K562 (cell line): ENCODE results near the gene SPOCK3. TPM values are rescaled to one million over a fixed set of nuclear protein-coding genes. Genes with fewer than 3 reads are reported as not detected.

Source experiments
- ATAC-seq: fragments of 200-7000 bp; cut with Tn5 transposase; 3 replicates; pipeline ENCODE4 v1.9.1; 2020; ENCODE audit warnings: moderate library complexity
- BruUV-seq: library from RNA; stranded (reverse); fragments of 400-500 nt; replicated peaks from 2 replicates; lab custom pipeline; 2021; lab: Mats Ljungman, UMichigan
- CTCF ChIA-PET: fragments of 300-600 bp; formaldehyde crosslinking; extraction: SDS; loops from one replicate; lab custom pipeline; 2021; ENCODE audit warnings: low intra/inter-chr PET ratio; lab: Yijun Ruan, JAX
- POLR2A ChIA-PET: fragments of 300-600, 350-650 bp; sonication (Branson Sonifier 250); formaldehyde crosslinking; extraction: SDS; loops from one replicate; lab custom pipeline; 2021; ENCODE audit warnings: antibody characterized with exemption, inconsistent platforms; lab: Yijun Ruan, JAX
- DNase-seq, 4 experiments: peaks; one replicate each; pipeline versions ENCODE4 v3.0.0 to v3.0.0-alpha.2; 2011 to 2018; ENCODE audit warnings: low spot score in 3 of 4, mixed read lengths in 3 of 4; ENCODE audit errors: extremely low read depth in 1 of 4
- FAIRE-seq: peaks from 2 replicates; lab custom pipeline; 2011; peaks lifted over from hg19 to GRCh38; lab: Jason Lieb, UNC
- H2AFZ ChIP-seq: 2 replicates; pipeline ENCODE4 v1.6.0; 2011; ENCODE audit warnings: low read depth, low read length, control low read depth, inconsistent platforms
- H3K27ac ChIP-seq: fragments of 200-600 bp; 3 replicates; pipeline ENCODE4 v1.8.0; 2011; ENCODE audit warnings: low read depth, mild to moderate bottlenecking, control low read depth, inconsistent platforms, low read length, moderate library complexity, mixed read lengths; ENCODE audit errors: extremely low read depth
- H3K27me3 ChIP-seq, 2 experiments: fragments of 300-600 bp in 1 of 2; 2 replicates in 1 of 2; 3 replicates in 1 of 2; pipeline versions ENCODE4 v1.6.0 to v1.8.0; 2011; ENCODE audit warnings: inconsistent platforms in 2 of 2, low read length in 2 of 2, mild to moderate bottlenecking in 1 of 2, mixed read lengths in 1 of 2, moderate library complexity in 1 of 2; ENCODE audit not compliant: control insufficient read depth in 2 of 2, insufficient read depth in 2 of 2
- H3K36me3 ChIP-seq: fragments of 300-600 bp; 3 replicates; pipeline ENCODE4 v1.8.0; 2011; ENCODE audit warnings: mild to moderate bottlenecking, low read length, inconsistent platforms; ENCODE audit not compliant: control insufficient read depth, insufficient read depth
- H3K4me1 ChIP-seq, 2 experiments: fragments of 200-600 bp in 1 of 2; replicated peaks in 1 of 2; 2 replicates in 1 of 2; 3 replicates in 1 of 2; pipeline versions ENCODE4 v1.5.1 to v1.8.0; 2011; ENCODE audit warnings: inconsistent platforms in 2 of 2, low read length in 2 of 2, mild to moderate bottlenecking in 1 of 2, mixed read lengths in 1 of 2, moderate library complexity in 1 of 2; ENCODE audit not compliant: control insufficient read depth in 2 of 2, insufficient read depth in 2 of 2
- H3K4me2 ChIP-seq: 2 replicates; pipeline ENCODE4 v1.6.1; 2011; ENCODE audit warnings: low read length, control low read depth, inconsistent platforms, mixed read lengths; ENCODE audit not compliant: insufficient read depth
- H3K4me3 ChIP-seq: fragments of 200-600 bp; sonication (generic), shearing (Covaris generic); 2 replicates; pipeline ENCODE4 v1.5.1; 2016; ENCODE audit warnings: control low read depth, inconsistent platforms
- H3K79me2 ChIP-seq: fragments of 200-600 bp; 3 replicates; pipeline ENCODE4 v1.8.0; 2011; ENCODE audit warnings: low read length, inconsistent platforms; ENCODE audit not compliant: control insufficient read depth, insufficient read depth
- H3K9ac ChIP-seq, 2 experiments: 2 replicates each; pipeline versions ENCODE4 v1.6.0 to v1.6.1; 2011; ENCODE audit warnings: low read depth in 2 of 2, low read length in 2 of 2, control low read depth in 1 of 2, inconsistent platforms in 1 of 2, mild to moderate bottlenecking in 1 of 2, mixed read lengths in 1 of 2; ENCODE audit not compliant: insufficient read depth in 1 of 2
- H3K9me1 ChIP-seq: one replicate; pipeline ENCODE4 v1.6.0; 2011; ENCODE audit warnings: inconsistent platforms, mild to moderate bottlenecking, low read length, moderate library complexity; ENCODE audit not compliant: control insufficient read depth, insufficient read depth
- H3K9me3 ChIP-seq: replicated peaks from 2 replicates; pipeline ENCODE4 v1.5.1; 2011; ENCODE audit warnings: low read depth, low read length, inconsistent platforms; ENCODE audit not compliant: control insufficient read depth, insufficient read depth
- H4K20me1 ChIP-seq: replicated peaks from 2 replicates; pipeline ENCODE4 v1.6.1; 2011; ENCODE audit warnings: low read length, inconsistent platforms, mixed read lengths; ENCODE audit not compliant: control insufficient read depth, insufficient read depth
- CHD2 ChIP-seq: IDR thresholded peaks from 2 replicates; pipeline ENCODE4 v1.6.1; 2011; ENCODE audit warnings: low read depth, low read length
- GABPB2 ChIP-seq: fragments of 250-450 bp; sonication (Bioruptor Pico); conservative IDR thresholded peaks from 2 replicates; pipeline ENCODE4 v1.5.1; 2021; ENCODE audit warnings: mild to moderate bottlenecking
- MBD2 ChIP-seq: sonication (generic); IDR thresholded peaks from 2 replicates; pipeline ENCODE4 v1.6.1; 2016; ENCODE audit warnings: low read depth, borderline replicate concordance
- TARDBP ChIP-seq: fragments of 450-650 bp; IDR thresholded peaks from 2 replicates; pipeline ENCODE4 v1.6.1; 2016
- THRAP3 ChIP-seq: fragments of 450-650 bp; IDR thresholded peaks from 2 replicates; pipeline ENCODE4 v1.6.1; 2016; ENCODE audit warnings: mild to moderate bottlenecking, inconsistent platforms, borderline replicate concordance
- ZC3H11A ChIP-seq: IDR thresholded peaks from 2 replicates; pipeline ENCODE4 v1.6.1; 2012; ENCODE audit warnings: low read depth, low read length, improper control_type of control experiment
- ZNF274 ChIP-seq: IDR thresholded peaks from 2 replicates; pipeline ENCODE4 v1.6.1; 2011; ENCODE audit warnings: low read depth, mild to moderate bottlenecking, low read length, moderate library complexity, borderline replicate concordance
- ZNF311 ChIP-seq: fragments of 250-450 bp; sonication (Bioruptor Pico); IDR thresholded peaks from 2 replicates; pipeline ENCODE4 v1.4.0; 2020; ENCODE audit warnings: mild to moderate bottlenecking, moderate library complexity
- ZNF384 ChIP-seq: IDR thresholded peaks from 2 replicates; pipeline ENCODE4 v1.6.1; 2012; ENCODE audit warnings: low read depth, low read length, improper control_type of control experiment
- WGBS: fragments of 100-300 bp; shearing (Covaris generic); methylation state at CpG from one replicate; pipeline ENCODE4 v1.1.6; 2016; ENCODE audit warnings: low coverage, mixed read lengths; ENCODE audit not compliant: insufficient coverage; ENCODE audit errors: missing lambda C conversion rate; 5-methylcytosine and 5-hydroxymethylcytosine counted together
- in situ Hi-C: fragments of 300-500 bp; cut with MboI; formaldehyde crosslinking; loops from 4 replicates; pipeline ENCODE4 v1.15.0; 2018; ENCODE audit warnings: inconsistent platforms, mixed read lengths
- intact Hi-C: fragments of 100-400 bp; cut with micrococcal nuclease; formaldehyde crosslinking; loops from 2 replicates; pipeline ENCODE4 v1.14.2; 2022
- polyA plus RNA-seq, 8 experiments: library from polyadenylated mRNA; depleted of rRNA in 4 of 8; stranded (reverse) in 5 of 8; unstranded in 3 of 8; fragments of >200 nt; fragmentation: Nextera tagmentation in 2 of 8; fragmentation: Illumina TruSeq in 1 of 8; extraction: Ambion mirVana in 2 of 8; extraction: Trizol in 1 of 8; gene quantifications; 2 replicates each; pipeline versions ENCODE4 v1.2.1 to v1.2.3, GENCODE V29; 2011 to 2014; ENCODE audit warnings: inconsistent platforms in 1 of 8, missing spikeins in 1 of 8
- total RNA-seq, 7 experiments: library from RNA; depleted of rRNA in 6 of 7; stranded (reverse); fragments of >200 nt in 6 of 7; fragmentation: Illumina TruSeq in 2 of 7; extraction: Trizol in 2 of 7; gene quantifications; 2 replicates each; pipeline versions ENCODE4 v1.2.1 to v1.2.3, GENCODE V29; 2011 to 2021; ENCODE audit warnings: low replicate concordance in 1 of 7
- TF ChIP-seq, protein P1 (sequence below): sonication (generic); formaldehyde crosslinking; IDR thresholded peaks from 2 replicates; pipeline ENCODE4 v1.8.1; 2023; ENCODE audit warnings: mild to moderate bottlenecking, missing genetic modification reagents
- TF ChIP-seq, protein P2 (sequence below): fragments of 450-650 bp; IDR thresholded peaks from 2 replicates; pipeline ENCODE4 v1.6.1; 2017; ENCODE audit warnings: antibody characterized with exemption, mild to moderate bottlenecking
- TF ChIP-seq, protein P3 (sequence below): sonication (generic); formaldehyde crosslinking; IDR thresholded peaks from 2 replicates; pipeline ENCODE4 v1.8.0; 2023; ENCODE audit warnings: mild to moderate bottlenecking, missing genetic modification reagents
- TF ChIP-seq, protein P4 (sequence below): fragments of 250-450 bp; sonication (Bioruptor Pico); IDR thresholded peaks from 2 replicates; pipeline ENCODE4 v1.8.0; 2021; ENCODE audit warnings: moderate library complexity, mild to moderate bottlenecking, inconsistent platforms
- TF ChIP-seq, protein P5 (sequence below): fragments of 250-450 bp; sonication (Bioruptor Pico); IDR thresholded peaks from 2 replicates; pipeline ENCODE4 v1.9.0; 2021; ENCODE audit warnings: mild to moderate bottlenecking

The SPOCK3 gene
- total and polyA plus RNA-seq, 9 of the 15 experiments (the other 6 are each of a cell fraction or from before 2014, with no cell fraction given): not detected

DNA sequence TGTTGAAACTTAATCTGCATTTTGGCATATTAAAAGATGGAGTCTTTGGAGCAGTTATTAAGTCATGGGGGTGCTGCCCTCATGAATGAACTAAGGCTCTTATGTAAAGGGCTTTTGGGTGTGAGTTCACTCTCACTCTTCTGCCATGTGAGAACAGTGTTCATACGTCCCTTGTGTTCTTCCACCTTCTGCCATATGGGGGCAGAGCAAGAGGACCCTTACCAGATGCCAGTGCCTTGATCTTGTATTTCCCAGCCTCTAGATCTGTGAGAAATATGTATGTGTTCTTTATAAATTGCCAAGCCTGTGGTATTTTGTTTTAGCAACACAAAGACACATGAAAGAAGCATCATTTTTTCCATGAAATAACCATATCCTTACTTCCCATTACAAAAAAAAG lies 213.9 kb downstream of the SPOCK3 start:
- ChIA-PET POLR2A (no interaction called here), CTCF (no interaction called here)
- Histone ChIP-seq H3K27me3 (no peaks in the 10 kb centered on the region), H3K36me3 (no peaks in the 10 kb centered on the region), H3K9ac (no peak overlapping the region), H2AFZ (no peak overlapping the region), H3K9me1 (no peaks in the 10 kb centered on the region), H3K27ac (no peak overlapping the region), H3K4me1 (no peaks in the 10 kb centered on the region), H3K9me3 (no peaks in the 10 kb centered on the region), H3K4me3 (no peak overlapping the region), H3K4me2 (no peak overlapping the region), H3K79me2 (no peaks in the 10 kb centered on the region), H4K20me1 (no peaks in the 10 kb centered on the region)
- FAIRE-seq: no peak
- no peak for DNase-seq
- no TSS peak for BruUV-seq
- no peak for ATAC-seq
- in situ Hi-C loops: no loop called here
- WGBS: 0% methylated on average over 1 of the region's 1 CpG
- intact Hi-C loops: no loop called here
- TF ChIP-seq CHD2 (no peak), GABPB2 (no peak), MBD2 (no peak), TARDBP (no peak), ZNF311 (CRISPR knock-in tag) (no peak), ZC3H11A (no peak), ZNF384 (no peak), ZNF274 (no peak), THRAP3 (no peak)
- TF ChIP-seq, protein P1, sequence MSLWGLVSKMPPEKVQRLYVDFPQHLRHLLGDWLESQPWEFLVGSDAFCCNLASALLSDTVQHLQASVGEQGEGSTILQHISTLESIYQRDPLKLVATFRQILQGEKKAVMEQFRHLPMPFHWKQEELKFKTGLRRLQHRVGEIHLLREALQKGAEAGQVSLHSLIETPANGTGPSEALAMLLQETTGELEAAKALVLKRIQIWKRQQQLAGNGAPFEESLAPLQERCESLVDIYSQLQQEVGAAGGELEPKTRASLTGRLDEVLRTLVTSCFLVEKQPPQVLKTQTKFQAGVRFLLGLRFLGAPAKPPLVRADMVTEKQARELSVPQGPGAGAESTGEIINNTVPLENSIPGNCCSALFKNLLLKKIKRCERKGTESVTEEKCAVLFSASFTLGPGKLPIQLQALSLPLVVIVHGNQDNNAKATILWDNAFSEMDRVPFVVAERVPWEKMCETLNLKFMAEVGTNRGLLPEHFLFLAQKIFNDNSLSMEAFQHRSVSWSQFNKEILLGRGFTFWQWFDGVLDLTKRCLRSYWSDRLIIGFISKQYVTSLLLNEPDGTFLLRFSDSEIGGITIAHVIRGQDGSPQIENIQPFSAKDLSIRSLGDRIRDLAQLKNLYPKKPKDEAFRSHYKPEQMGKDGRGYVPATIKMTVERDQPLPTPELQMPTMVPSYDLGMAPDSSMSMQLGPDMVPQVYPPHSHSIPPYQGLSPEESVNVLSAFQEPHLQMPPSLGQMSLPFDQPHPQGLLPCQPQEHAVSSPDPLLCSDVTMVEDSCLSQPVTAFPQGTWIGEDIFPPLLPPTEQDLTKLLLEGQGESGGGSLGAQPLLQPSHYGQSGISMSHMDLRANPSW (CRISPR knock-in tag): no peak
- TF ChIP-seq, protein P2, sequence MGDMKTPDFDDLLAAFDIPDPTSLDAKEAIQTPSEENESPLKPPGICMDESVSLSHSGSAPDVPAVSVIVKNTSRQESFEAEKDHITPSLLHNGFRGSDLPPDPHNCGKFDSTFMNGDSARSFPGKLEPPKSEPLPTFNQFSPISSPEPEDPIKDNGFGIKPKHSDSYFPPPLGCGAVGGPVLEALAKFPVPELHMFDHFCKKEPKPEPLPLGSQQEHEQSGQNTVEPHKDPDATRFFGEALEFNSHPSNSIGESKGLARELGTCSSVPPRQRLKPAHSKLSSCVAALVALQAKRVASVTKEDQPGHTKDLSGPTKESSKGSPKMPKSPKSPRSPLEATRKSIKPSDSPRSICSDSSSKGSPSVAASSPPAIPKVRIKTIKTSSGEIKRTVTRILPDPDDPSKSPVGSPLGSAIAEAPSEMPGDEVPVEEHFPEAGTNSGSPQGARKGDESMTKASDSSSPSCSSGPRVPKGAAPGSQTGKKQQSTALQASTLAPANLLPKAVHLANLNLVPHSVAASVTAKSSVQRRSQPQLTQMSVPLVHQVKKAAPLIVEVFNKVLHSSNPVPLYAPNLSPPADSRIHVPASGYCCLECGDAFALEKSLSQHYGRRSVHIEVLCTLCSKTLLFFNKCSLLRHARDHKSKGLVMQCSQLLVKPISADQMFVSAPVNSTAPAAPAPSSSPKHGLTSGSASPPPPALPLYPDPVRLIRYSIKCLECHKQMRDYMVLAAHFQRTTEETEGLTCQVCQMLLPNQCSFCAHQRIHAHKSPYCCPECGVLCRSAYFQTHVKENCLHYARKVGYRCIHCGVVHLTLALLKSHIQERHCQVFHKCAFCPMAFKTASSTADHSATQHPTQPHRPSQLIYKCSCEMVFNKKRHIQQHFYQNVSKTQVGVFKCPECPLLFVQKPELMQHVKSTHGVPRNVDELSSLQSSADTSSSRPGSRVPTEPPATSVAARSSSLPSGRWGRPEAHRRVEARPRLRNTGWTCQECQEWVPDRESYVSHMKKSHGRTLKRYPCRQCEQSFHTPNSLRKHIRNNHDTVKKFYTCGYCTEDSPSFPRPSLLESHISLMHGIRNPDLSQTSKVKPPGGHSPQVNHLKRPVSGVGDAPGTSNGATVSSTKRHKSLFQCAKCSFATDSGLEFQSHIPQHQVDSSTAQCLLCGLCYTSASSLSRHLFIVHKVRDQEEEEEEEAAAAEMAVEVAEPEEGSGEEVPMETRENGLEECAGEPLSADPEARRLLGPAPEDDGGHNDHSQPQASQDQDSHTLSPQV: no peak
- TF ChIP-seq, protein P3, sequence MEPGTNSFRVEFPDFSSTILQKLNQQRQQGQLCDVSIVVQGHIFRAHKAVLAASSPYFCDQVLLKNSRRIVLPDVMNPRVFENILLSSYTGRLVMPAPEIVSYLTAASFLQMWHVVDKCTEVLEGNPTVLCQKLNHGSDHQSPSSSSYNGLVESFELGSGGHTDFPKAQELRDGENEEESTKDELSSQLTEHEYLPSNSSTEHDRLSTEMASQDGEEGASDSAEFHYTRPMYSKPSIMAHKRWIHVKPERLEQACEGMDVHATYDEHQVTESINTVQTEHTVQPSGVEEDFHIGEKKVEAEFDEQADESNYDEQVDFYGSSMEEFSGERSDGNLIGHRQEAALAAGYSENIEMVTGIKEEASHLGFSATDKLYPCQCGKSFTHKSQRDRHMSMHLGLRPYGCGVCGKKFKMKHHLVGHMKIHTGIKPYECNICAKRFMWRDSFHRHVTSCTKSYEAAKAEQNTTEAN (CRISPR knock-in tag): no peak
- TF ChIP-seq, protein P4, sequence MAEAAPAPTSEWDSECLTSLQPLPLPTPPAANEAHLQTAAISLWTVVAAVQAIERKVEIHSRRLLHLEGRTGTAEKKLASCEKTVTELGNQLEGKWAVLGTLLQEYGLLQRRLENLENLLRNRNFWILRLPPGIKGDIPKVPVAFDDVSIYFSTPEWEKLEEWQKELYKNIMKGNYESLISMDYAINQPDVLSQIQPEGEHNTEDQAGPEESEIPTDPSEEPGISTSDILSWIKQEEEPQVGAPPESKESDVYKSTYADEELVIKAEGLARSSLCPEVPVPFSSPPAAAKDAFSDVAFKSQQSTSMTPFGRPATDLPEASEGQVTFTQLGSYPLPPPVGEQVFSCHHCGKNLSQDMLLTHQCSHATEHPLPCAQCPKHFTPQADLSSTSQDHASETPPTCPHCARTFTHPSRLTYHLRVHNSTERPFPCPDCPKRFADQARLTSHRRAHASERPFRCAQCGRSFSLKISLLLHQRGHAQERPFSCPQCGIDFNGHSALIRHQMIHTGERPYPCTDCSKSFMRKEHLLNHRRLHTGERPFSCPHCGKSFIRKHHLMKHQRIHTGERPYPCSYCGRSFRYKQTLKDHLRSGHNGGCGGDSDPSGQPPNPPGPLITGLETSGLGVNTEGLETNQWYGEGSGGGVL: no peak
- TF ChIP-seq, protein P5, sequence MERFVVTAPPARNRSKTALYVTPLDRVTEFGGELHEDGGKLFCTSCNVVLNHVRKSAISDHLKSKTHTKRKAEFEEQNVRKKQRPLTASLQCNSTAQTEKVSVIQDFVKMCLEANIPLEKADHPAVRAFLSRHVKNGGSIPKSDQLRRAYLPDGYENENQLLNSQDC (CRISPR knock-in tag): no peak
